H1 (cell line): ENCODE data around the gene RASA4. TPM values are rescaled to one million over a fixed set of nuclear protein-coding genes. Genes with fewer than 3 reads are reported as not detected.
"Not testable (repeated sequence)": the region's sequence is repeated elsewhere in the genome, so short reads cannot be mapped to it uniquely, and the experiment has no call there.

Experiments used
- CTCF ChIA-PET: fragments of 300-600 bp; sonication (Branson Sonifier 250); formaldehyde crosslinking; loops from one replicate; lab custom pipeline; 2021; ENCODE audit not compliant: partially characterized antibody; lab: Charles Lee
- POLR2A ChIA-PET: fragments of 300-600 bp; sonication (Branson Sonifier 250); formaldehyde crosslinking; loops from one replicate; lab custom pipeline; 2021; ENCODE audit warnings: inconsistent platforms; ENCODE audit not compliant: partially characterized antibody; lab: Charles Lee
- DNase-seq, 2 experiments: peaks; one replicate each; pipeline versions ENCODE4 v3.0.0 to v3.0.0-alpha.2; 2010 to 2022; ENCODE audit warnings: low spot score in 2 of 2, low read depth in 1 of 2, mixed read lengths in 1 of 2
- FAIRE-seq: peaks from 2 replicates; lab custom pipeline; 2011; peaks lifted over from hg19 to GRCh38; lab: Jason Lieb, UNC
- H2AFZ ChIP-seq: 2 replicates; pipeline ENCODE4 v1.8.1; 2012; ENCODE audit warnings: low read length, inconsistent platforms
- H2AK5ac ChIP-seq: 2 replicates; pipeline ENCODE4 v1.6.1; 2013; ENCODE audit warnings: low read depth, low read length
- H2BK120ac ChIP-seq: replicated peaks from 2 replicates; pipeline ENCODE3; 2013; ENCODE audit warnings: low read depth, low read length, inconsistent platforms
- H2BK12ac ChIP-seq: 2 replicates; pipeline ENCODE4 v1.6.1; 2013; ENCODE audit warnings: low read depth, low read length
- H2BK15ac ChIP-seq: 2 replicates; pipeline ENCODE4 v1.6.1; 2013; ENCODE audit warnings: low read length
- H2BK20ac ChIP-seq: 2 replicates; pipeline ENCODE4 v1.6.1; 2013; ENCODE audit warnings: low read length
- H2BK5ac ChIP-seq: 2 replicates; pipeline ENCODE4 v1.6.1; 2013; ENCODE audit warnings: low read depth, low read length
- H3K14ac ChIP-seq: 2 replicates; pipeline ENCODE4 v1.6.1; 2013; ENCODE audit warnings: inconsistent platforms; ENCODE audit not compliant: insufficient read length
- H3K18ac ChIP-seq: 2 replicates; pipeline ENCODE4 v1.6.1; 2013; ENCODE audit warnings: low read length; ENCODE audit errors: extremely low read depth
- H3K23ac ChIP-seq: 2 replicates; pipeline ENCODE4 v1.6.1; 2013; ENCODE audit warnings: inconsistent platforms; ENCODE audit not compliant: insufficient read length
- H3K23me2 ChIP-seq: 2 replicates; pipeline ENCODE4 v1.6.1; 2013; ENCODE audit warnings: low read depth, low read length
- H3K27ac ChIP-seq: 2 replicates; pipeline ENCODE4 v1.6.1; 2011; ENCODE audit warnings: low read depth, low read length, inconsistent platforms
- H3K27me3 ChIP-seq, 4 experiments: replicated peaks in 1 of 4; 1 replicate in 1 of 4; 2 replicates in 3 of 4; pipeline versions ENCODE4 v1.6.1 to v1.8.1; 2011 to 2013; ENCODE audit warnings: low read length in 3 of 4, mild to moderate bottlenecking in 3 of 4, inconsistent platforms in 2 of 4, mixed read lengths in 2 of 4, moderate library complexity in 1 of 4; ENCODE audit not compliant: control insufficient read depth in 3 of 4, insufficient read depth in 3 of 4; ENCODE audit errors: extremely low read depth in 1 of 4
- H3K36me3 ChIP-seq, 4 experiments: 2 replicates each; pipeline versions ENCODE4 v1.6.1 to v1.8.1; 2011 to 2013; ENCODE audit warnings: mild to moderate bottlenecking in 4 of 4, low read length in 3 of 4, moderate library complexity in 2 of 4, control low read depth in 1 of 4, inconsistent platforms in 1 of 4; ENCODE audit not compliant: insufficient read depth in 4 of 4, control insufficient read depth in 2 of 4
- H3K4ac ChIP-seq: replicated peaks from 2 replicates; pipeline ENCODE3; 2013; ENCODE audit warnings: low read length, low read depth, mixed read lengths, inconsistent platforms; ENCODE audit not compliant: insufficient read length
- H3K4me1 ChIP-seq, 4 experiments: replicated peaks in 1 of 4; 1 replicate in 1 of 4; 2 replicates in 3 of 4; pipeline versions ENCODE4 v1.6.1 to v1.8.1; 2011 to 2013; ENCODE audit warnings: low read length in 3 of 4, inconsistent platforms in 2 of 4, mixed read lengths in 1 of 4; ENCODE audit not compliant: insufficient read depth in 4 of 4, control insufficient read depth in 3 of 4
- H3K4me2 ChIP-seq, 2 experiments: 2 replicates each; pipeline versions ENCODE4 v1.6.1 to v1.8.1; 2011 to 2013; ENCODE audit warnings: low read depth in 2 of 2, low read length in 2 of 2, control low read depth in 1 of 2, inconsistent platforms in 1 of 2, mild to moderate bottlenecking in 1 of 2; ENCODE audit not compliant: insufficient read depth in 1 of 2
- H3K4me3 ChIP-seq, 4 experiments: fragments of 200-600, 300-600 bp in 1 of 4; sonication (generic), shearing (Covaris generic), sonication (Bioruptor Twin) in 1 of 4; 2 replicates each; pipeline versions ENCODE4 v1.5.1 to v1.8.1; 2011 to 2016; ENCODE audit warnings: low read length in 4 of 4, low read depth in 3 of 4, control low read depth in 2 of 4, inconsistent platforms in 2 of 4, mild to moderate bottlenecking in 2 of 4, mixed read lengths in 1 of 4, moderate library complexity in 1 of 4; ENCODE audit not compliant: insufficient read depth in 2 of 4; ENCODE audit errors: extremely low read depth in 1 of 4
- H3K56ac ChIP-seq: replicated peaks from 2 replicates; pipeline ENCODE3; 2013; ENCODE audit warnings: low read depth, mild to moderate bottlenecking, mixed read lengths, low read length, inconsistent platforms; ENCODE audit not compliant: insufficient read length
- H3K79me1 ChIP-seq: 2 replicates; pipeline ENCODE4 v1.6.1; 2013; ENCODE audit warnings: low read depth, low read length, control low read depth
- H3K79me2 ChIP-seq, 2 experiments: 2 replicates each; pipeline versions ENCODE4 v1.6.1 to v1.8.1; 2012 to 2013; ENCODE audit warnings: low read length in 2 of 2, mild to moderate bottlenecking in 2 of 2, inconsistent platforms in 1 of 2; ENCODE audit not compliant: insufficient read depth in 2 of 2, control insufficient read depth in 1 of 2
- H3K9ac ChIP-seq, 4 experiments: replicated peaks in 1 of 4; 1 replicate in 1 of 4; 2 replicates in 3 of 4; pipeline versions ENCODE4 v1.6.1 to v1.8.1; 2011 to 2013; ENCODE audit warnings: low read depth in 3 of 4, low read length in 3 of 4, control low read depth in 2 of 4, mild to moderate bottlenecking in 2 of 4, moderate library complexity in 2 of 4, inconsistent platforms in 1 of 4; ENCODE audit errors: extremely low read depth in 1 of 4
- H3K9me3 ChIP-seq, 2 experiments: 2 replicates each; pipeline versions ENCODE4 v1.6.1 to v1.8.1; 2012 to 2013; ENCODE audit warnings: mild to moderate bottlenecking in 2 of 2, moderate library complexity in 2 of 2, control low read depth in 1 of 2, inconsistent platforms in 1 of 2, low read depth in 1 of 2, low read length in 1 of 2, mixed read lengths in 1 of 2; ENCODE audit not compliant: insufficient read depth in 2 of 2
- H4K20me1 ChIP-seq, 2 experiments: replicated peaks in 1 of 2; 2 replicates each; pipeline versions ENCODE3 to v1.8.1; 2011 to 2013; ENCODE audit warnings: inconsistent platforms in 2 of 2, low read length in 2 of 2, mild to moderate bottlenecking in 1 of 2; ENCODE audit not compliant: insufficient read depth in 2 of 2, control insufficient read depth in 1 of 2
- H4K5ac ChIP-seq: 2 replicates; pipeline ENCODE4 v1.6.1; 2013; ENCODE audit warnings: low read length, low read depth, mixed read lengths, inconsistent platforms; ENCODE audit not compliant: insufficient read length
- H4K8ac ChIP-seq: 2 replicates; pipeline ENCODE4 v1.8.0; 2013; ENCODE audit warnings: mild to moderate bottlenecking, moderate library complexity, low read length, inconsistent platforms; ENCODE audit not compliant: insufficient read depth; ENCODE audit errors: extremely low read depth
- H4K91ac ChIP-seq: replicated peaks from 2 replicates; pipeline ENCODE3; 2013; ENCODE audit warnings: low read length, mixed read lengths, inconsistent platforms; ENCODE audit not compliant: insufficient read length
- WGBS, 2 experiments: shearing (Covaris generic) in 1 of 2; methylation state at CpG; one replicate each; pipeline versions ENCODE4 v1.1.6 to v1.1.7; 2013 to 2015; ENCODE audit warnings: low lambda C conversion rate in 2 of 2, mixed read lengths in 2 of 2, inconsistent platforms in 1 of 2, low coverage in 1 of 2, missing lambda C conversion rate in 1 of 2; ENCODE audit not compliant: insufficient replicate concordance in 2 of 2, insufficient coverage in 1 of 2, insufficient read length in 1 of 2; ENCODE audit errors: extremely low coverage in 1 of 2, missing lambda C conversion rate in 1 of 2; 5-methylcytosine and 5-hydroxymethylcytosine counted together
- polyA plus RNA-seq, 7 experiments: library from polyadenylated mRNA; depleted of rRNA in 3 of 7; stranded (reverse) in 5 of 7; unstranded in 2 of 7; fragments of >200 nt in 5 of 7; fragments of 200-250 nt in 2 of 7; gene quantifications; 1 replicate in 5 of 7; 2 replicates in 1 of 7; 4 replicates in 1 of 7; pipeline versions ENCODE4 v1.2.1 to v1.2.3, GENCODE V29; 2011 to 2013; ENCODE audit warnings: missing spikeins in 2 of 7, mixed read lengths in 2 of 7
- total RNA-seq: library from RNA; stranded (reverse); fragmentation: NEBNext Ultra II Directional; extraction: Animal tissue kit (Norgen Biotek cat#: 25700); gene quantifications from 2 replicates; pipeline ENCODE4 v1.2.1, GENCODE V29; 2021

Gene RASA4
- total and polyA plus RNA-seq, 2 of the 8 experiments (the other 6 are each of a cell fraction or from before 2014, with no cell fraction given), result 19.6 to 23.4 TPM

DNA sequence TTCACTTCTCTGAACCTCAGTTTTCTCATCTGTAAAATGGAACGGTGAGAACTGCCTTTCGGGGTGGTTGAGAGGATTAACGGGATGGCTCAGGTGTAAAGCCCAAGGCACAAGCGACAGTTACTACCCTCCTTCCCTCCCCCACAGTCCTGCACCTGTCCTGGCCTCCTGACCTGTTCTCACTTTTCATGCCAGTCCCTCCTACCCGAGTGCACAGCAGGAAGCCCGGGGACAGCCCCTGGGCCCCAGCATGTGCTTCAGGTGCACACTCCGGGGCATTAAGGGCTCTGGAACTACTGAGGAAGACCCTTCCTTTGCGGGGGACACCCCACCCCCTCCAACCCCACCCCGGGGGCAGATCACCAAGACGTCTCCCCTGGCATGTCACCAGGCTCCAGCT is 626 bp downstream of the RASA4 start:
- H3K23me2 ChIP-seq, H3K56ac ChIP-seq, H3K9ac ChIP-seq, H3K27ac ChIP-seq, H2BK15ac ChIP-seq, H3K4me3 ChIP-seq, H3K4ac ChIP-seq, H3K18ac ChIP-seq, H2AFZ ChIP-seq, FAIRE-seq, H3K79me2 ChIP-seq, DNase-seq, H3K36me3 ChIP-seq, H4K5ac ChIP-seq, H3K4me1 ChIP-seq, H3K23ac ChIP-seq, H3K9me3 ChIP-seq, H4K20me1 ChIP-seq, H2AK5ac ChIP-seq, H4K8ac ChIP-seq, H2BK120ac ChIP-seq, H3K14ac ChIP-seq, H3K27me3 ChIP-seq, H4K91ac ChIP-seq, H2BK12ac ChIP-seq, H2BK20ac ChIP-seq, CTCF ChIA-PET, H3K79me1 ChIP-seq, POLR2A ChIA-PET, H2BK5ac ChIP-seq: not testable (repeated sequence)
- no CpG with 5 or more reads among the region's 10 CpGs for WGBS, 2 experiments
- 0 out of 4 replicates have a peak overlapping the region, but pooled peaks of 1 of the 2 experiments have one; percentile 53 for H3K4me2 ChIP-seq

DNA sequence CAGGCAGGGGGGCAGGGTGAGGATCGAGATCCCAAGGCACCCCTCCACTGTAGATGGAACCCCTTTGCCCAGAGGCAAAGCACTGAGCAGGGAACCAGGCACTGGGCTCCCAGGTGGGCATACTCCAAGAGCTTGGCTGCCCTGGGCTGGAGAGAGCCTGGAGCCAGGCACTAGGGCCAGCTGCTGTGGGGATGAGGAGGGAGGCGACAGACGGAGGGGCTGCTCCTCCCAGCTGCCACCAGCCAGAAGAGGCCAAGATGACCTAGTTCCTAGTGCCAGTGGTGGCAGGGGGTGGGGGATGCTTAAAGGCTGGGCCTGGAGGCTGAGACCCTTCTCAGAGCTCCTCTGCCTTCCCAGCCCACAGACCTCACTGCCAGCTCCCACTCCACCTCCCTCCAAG is 1.7 kb downstream of the RASA4 start:
- H3K23me2 ChIP-seq, H2BK15ac ChIP-seq, H4K5ac ChIP-seq, H3K9me3 ChIP-seq, H4K8ac ChIP-seq, H3K23ac ChIP-seq, H3K14ac ChIP-seq, H3K79me2 ChIP-seq, FAIRE-seq, H3K4me2 ChIP-seq, H3K18ac ChIP-seq, H3K36me3 ChIP-seq, H3K4me3 ChIP-seq, CTCF ChIA-PET, H2AK5ac ChIP-seq, H3K27me3 ChIP-seq, H3K4ac ChIP-seq, H2AFZ ChIP-seq, H2BK12ac ChIP-seq, H3K4me1 ChIP-seq, H3K27ac ChIP-seq, H4K91ac ChIP-seq, H3K9ac ChIP-seq, H4K20me1 ChIP-seq, H2BK5ac ChIP-seq, H2BK120ac ChIP-seq, H3K79me1 ChIP-seq, H2BK20ac ChIP-seq, POLR2A ChIA-PET, H3K56ac ChIP-seq, DNase-seq: not testable (repeated sequence)
- no CpG with 5 or more reads among the region's 3 CpGs for WGBS, 2 experiments
